Inflammatory macrophage treated with lipopolysaccharide for 1 hour (primary cell): ENCODE results near the gene STX1B.
"Not testable (repeated sequence)": the region's sequence is repeated elsewhere in the genome, so short reads cannot be mapped to it uniquely, and the experiment has no call there.

Experiments
- DNase-seq, 2 donors: peaks; one replicate each; pipeline ENCODE4 v3.0.0-alpha.2; 2020 to 2022

Gene STX1B

DNA sequence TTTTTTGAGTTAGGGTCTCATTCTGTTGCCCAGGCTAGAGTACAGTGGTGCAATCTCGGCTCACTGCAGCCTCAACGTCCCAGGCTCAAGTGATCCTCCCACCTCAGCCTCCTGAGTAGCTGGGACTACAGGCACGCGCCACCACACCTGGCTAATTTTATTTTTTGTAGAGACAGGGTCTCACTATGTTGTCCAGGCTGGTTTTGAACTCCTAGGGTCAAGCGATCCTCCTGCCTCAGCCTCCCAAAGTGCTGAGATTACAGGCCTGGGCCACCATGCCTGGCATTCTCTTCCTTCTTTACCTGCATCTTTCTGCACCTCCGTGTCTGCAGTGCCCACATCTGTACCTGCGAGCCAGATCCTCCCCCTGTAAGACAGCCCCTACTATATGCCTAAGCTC, 1.4 kb upstream of the STX1B start:
- not testable (repeated sequence) for DNase-seq

DNA sequence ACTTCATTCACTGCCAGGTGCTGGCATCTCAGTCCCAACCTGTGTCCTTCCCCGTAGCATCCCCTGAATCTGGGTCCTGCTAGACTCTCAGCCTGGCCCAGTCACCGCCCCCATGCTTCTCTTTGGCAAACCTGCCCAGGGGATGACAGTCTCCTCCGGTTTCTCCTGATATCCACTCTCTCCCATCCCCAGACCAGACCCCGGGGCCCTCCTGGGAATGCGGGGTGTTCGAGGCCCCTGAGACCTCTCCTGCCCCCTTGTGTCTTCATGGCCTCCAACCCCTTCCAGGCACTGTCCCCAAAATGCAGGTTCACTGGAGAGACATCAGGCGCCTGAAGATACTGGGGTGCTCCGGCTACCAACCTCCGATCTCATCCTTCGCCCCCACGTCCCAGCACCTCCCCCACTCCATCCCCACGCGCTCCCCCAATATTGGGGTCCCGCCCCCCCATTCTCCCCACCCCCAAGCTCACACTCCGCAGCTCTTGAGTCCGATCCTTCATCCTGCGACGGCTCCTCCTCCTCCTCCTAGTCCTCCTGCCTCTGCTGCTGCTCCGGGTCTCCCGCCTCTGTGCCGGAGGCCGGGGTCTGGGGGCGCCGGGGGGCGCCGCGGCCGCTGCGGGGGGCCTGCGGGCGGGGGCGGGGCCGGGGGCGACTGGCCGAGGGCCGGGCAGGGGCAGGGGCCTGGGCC, 399 bp downstream of the STX1B start:
- no peak for DNase-seq

DNA sequence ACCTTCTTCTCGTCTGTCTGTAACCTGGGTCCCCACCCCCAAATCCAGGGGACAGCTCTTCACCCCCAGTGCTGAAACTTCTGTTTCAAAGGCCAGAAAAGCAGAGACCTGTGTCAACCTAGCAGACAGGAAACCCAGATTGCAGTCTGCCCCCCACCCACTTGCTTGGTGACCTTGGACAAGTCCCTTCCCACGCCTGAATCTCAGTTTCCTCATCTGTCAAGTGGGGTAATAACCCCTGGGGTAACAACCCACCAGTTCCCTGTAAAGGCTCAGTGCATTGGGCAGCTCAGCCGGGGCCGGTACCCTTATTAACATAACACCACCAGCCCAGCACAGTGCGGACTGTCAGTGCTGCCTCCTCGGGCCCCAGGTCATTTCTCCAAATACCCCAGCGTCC, 1.3 kb downstream of the STX1B start:
- DNase-seq = no peak

DNA sequence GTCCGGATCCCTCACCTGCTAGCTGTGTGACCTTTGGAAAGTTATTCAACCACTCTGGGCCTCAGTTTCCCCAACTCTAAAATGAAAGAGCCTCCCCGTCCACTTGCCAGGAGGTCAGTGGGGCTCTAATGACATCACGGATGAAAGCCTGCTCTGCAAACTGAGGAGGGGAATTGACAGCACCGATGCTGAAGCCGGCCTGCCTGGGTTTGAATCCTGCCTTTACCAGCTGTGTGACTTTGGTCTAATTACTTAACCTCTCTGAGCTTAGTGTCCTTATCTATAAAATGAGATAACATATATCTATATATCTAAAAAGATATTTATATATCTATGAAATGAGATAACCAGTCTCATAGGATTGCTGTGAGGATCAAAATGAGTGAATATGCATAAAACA, 1.9 kb downstream of the STX1B start:
- no peak for DNase-seq

DNA sequence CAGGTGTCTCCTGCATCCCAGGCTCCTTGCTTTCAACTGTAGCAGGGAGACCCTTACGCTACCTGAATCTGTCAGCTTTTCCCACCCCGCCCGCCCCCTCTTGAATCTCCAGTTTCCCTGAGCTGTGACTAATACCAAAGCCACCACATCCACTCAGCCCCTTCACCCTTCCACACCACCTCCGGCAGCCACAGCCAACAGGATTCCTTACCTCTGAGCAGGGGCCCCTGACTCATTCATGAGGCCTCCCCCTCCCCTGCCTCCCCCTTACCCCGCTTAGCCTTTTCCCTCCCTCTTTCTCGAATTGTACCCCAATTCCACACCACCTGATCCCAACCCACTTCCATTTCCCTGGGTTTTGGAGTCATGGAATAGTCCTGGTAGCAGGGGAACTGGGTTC, 2.3 kb downstream of the STX1B start:
- no peak for DNase-seq

DNA sequence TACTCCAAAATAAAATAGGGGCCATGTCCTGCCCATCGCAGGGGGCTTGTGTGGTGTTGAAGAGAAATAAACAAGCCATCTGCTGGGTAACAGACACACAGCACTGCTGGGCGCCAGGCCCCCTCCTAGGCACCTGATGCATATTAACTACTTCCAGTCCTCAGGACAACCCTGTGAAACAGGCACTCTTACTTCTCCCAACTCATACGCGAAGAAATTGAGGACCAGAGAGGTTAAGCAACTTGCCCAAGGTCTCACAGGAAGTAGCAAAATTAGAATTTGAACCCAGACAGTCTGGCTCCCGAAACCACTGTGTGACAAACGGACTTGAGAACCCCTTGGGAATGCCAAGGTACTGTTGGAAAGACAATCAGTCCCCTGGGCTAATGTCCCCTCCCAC, 2.8 kb downstream of the STX1B start:
- no peak for DNase-seq

DNA sequence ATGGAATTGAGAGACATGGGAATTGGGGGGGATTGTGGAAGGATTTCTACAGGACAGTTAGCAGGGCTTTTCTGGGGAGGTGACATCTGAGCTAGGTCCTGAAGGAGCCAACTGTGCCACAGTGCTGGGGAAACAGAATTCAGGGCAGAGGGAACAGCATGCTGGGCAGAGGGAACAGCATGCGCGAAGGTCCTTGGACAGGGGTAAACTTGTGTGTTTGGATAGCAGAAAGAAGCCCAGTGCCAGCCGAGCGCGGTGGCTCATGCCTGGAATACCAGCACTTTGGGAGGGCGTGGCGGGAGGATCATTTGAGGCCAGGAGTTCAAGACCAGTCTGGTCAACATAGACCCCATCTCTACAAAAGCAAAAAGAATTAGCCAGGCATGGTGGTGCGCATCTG, 3.8 kb downstream of the STX1B start:
- DNase-seq = no peak

DNA sequence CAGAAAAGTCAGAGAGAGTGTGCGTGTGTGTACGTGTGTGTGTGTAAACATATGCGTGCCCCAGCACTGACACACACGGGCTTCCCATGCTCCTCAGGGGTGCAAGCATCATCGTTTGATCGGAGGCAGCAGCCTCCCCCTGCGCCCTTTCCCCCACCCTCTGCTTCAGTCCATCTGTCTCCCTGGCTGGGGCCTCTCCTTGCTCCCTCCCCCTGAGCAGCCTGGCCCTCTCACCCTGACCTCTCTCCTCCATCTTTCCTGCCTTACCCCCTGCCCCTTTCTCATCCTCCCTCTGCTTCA, 4.4 kb downstream of the STX1B start:
- no peak for DNase-seq

DNA sequence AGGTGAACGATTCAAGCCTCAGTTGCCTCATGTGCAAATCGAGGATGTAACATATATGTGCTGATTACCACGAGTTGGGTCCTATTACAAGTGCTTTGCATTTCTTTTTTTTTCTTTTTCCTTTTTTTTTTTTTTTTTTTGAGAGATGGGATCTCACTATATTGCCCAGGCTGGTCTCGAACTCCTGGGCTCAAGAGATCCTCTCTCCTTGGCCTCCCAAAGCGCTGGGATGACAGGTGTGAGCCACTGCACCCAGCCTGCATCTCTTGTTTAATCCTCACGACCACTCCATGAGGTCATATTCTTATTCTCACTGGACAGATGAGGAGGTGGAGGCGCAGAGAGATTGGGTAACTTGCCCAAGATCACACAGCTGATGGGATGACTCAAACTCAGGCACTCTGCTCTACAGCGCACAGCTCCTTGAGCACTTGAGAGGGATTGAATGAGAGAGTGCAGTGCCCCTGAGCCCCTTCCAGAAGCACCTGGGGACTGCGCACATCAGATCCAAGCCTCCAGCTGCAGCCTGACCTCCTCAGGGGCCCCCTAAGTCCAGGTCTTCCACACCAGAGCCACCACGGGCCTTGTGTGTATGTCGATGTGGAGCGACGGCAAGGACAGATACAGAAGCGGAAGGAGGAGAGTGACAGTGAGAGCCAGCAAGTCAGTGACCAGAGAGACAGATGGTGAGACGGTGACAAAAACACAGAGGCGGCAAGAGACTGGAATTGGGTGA, 4.9 kb downstream of the STX1B start:
- peak; percentile 43 to 79 for DNase-seq

DNA sequence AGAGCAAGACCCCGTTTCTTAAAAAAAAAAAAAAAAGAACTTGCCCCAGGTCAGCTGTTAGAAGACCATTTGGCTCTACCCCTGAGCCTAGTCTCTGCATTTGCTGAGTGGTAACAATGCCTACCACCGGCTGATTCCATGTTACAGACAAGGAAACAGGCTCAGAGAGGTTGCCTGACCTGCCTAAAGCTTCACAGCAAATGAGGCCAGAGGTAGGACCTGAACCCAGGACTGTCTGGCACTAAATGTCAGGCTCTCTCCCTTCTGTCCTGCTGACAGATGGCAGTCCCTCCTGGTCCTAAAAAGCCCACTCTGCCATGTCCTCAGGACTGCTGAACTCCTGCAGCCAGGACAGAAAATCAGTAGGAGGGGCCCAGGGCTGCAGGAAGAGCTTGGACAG, 5.8 kb downstream of the STX1B start:
- DNase-seq = no peak

DNA sequence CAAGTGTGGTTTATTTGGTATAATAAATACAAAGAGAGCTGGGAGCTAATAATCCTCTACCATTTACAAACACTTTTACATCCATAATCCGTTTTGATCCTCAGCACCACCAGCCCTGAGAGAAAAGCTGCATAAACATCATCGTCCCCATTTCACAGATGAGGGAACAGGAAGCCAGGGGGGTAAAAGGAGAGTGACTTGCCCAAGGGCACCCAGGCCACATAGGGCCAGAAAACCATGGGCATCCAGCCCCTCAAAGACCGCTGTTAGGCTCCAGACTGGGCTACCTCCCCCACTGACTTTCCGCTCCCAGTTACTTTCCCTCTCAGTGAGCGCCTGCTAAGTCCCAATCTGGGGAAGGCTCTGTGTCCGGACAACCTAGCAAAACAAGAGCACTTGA, 6.7 kb downstream of the STX1B start:
- DNase-seq = no peak

DNA sequence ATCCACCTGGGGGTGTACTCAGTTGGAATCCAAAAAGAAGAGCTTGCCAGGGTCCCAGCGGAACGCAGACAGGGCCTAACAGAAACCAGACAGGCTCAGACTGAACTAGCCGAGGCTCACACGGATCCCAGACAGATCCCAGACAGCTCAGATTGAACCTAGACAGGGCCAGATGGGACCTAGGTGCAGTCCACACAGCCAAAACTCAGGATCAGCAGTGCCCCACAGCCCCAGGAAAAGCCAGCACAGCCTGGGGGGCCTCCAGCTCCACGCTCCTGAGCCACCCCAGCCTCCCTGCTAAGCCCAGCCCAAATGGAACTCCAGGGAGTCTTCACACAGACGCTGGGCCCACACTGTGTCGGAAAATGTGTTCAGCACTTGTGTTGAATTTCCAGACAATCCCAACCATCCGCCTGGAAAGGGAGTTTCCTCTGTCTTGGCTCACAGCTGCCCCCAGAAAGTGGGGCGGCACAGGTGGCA, 7.5 kb downstream of the STX1B start:
- no peak for DNase-seq

DNA sequence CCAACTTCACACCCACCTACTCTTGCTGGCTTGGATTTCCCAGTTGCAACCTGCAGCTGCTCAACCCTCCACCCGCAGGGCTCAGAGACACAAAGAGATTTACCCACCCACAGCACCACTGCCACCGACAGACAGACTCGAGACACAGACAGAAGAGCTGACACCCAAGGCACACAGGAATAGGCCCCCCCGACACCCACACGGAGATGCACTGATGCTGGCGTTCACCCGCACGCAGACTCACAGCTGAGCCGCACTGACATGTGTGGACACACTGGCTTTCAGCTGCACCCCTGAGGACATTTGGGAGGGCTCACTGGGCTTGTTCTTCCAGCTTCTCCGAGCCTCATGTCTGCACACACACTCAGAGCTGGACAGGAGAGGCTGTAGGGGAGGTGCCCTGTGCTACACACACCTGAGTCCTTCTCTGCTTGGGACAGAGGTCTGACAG, 8.2 kb downstream of the STX1B start:
- no peak for DNase-seq

DNA sequence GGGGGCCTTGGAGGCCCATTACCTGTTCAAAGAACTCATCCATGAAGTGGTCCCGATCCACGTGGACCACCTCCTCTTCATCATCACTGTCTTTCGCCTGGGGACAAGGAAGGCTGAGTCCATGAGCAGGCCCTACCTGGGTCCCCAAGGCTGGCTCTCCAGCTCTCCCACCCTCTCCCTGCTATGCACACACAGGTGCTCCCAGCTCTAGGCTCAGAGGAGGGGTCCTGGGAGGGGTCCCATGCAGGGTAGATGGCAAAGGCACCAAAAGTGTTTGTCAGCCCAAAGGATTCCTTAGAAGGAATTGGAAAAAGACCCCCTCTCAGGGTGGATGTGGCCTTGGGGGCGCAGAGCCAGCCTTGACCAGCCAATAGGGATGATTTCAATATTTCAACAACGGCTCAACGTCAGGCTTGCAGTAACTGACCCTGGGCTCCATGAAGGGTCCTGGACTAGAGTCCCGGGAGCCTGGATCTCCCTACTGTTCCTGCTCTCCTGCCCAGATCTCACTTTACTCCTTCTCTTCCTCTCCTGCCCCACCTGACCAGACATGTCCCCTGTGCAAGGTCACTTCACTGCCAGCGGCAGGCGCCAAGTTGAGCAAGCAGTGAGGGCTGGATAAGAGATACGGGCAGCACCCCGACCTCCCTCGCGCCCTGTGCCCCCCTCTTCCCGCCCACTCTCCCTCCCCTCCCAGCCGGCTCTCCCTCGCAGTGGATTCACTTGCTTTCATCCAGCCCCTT, 8.8 kb downstream of the STX1B start:
- DNase-seq = no peak

DNA sequence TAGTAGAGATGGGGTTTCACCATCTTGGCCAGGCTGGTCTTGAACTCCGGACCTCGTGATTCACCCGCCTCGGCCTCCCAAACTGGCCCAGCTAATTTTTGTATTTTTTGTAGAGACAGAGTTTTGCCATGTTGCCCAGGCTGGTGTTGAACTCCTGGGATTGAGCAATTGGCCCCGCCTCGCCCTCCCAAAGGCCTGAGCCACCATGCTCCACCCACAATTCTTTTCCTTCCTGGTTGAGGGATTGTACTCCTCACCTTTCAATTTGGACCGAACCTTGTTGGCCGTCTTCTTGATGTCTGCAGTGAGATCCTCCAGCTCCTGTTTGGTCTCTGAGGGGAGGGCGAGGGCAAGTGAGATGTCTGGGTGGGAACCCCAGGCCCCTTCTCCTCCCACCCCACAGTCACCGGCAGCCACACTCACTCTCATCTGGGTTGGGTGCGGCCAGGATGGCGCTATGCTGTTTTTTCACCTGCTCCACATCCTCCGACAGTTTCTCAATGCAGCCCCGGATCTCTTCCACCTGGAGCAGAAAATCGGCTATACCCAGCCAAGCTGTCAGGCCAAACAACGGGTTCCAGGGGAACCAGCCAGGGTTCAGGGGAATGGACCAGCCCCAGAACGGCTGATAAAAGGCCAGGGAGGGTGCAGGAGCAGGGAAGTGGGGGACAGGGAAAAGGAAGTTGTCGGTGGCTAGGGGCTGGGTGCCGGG, 9.6 kb downstream of the STX1B start:
- peak in 1 of 2 donors; percentile 38 for DNase-seq

DNA sequence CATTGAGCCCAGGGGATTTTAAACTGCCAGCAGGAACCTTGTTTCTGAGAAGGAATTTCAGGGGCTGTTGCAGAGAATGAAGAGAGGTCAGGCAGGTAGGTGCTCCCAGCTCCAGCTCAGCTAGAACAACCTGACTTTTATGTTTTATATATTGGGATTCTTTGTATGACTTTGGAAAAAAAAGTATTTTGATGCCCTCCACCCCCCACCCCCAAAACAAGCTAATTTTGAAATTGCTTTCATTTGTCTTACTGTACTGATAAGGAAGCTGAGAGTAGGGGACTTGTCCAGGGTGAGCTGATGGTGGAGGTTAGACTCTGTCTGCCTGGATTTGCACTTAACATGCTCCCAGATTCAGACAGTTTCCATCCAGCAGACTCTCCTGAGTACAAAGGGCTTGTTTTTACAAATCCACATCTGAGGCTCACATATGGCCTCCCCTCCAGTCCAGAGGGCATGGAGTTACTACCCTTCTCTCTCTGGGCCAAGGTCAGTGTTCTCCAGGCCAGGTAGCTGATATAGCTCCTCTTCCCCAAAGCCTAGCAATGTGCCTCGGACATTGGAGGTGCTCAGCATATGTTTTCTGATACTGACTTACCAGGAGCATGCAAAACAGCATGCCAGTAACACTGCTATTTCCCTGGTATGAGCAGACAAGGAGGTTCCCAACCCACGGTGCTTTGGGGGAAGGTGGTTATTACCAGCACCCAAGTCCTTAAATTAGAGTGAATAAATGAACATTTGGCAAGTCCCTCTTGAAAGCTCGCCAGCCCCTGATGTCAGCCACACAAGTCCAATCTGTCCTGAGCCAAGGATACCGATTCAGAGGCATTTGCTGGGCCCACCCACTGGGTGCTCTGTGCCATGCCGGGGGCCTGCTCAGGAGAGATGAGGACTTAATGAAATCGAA, 11.3 kb downstream of the STX1B start:
- DNase-seq = no peak

DNA sequence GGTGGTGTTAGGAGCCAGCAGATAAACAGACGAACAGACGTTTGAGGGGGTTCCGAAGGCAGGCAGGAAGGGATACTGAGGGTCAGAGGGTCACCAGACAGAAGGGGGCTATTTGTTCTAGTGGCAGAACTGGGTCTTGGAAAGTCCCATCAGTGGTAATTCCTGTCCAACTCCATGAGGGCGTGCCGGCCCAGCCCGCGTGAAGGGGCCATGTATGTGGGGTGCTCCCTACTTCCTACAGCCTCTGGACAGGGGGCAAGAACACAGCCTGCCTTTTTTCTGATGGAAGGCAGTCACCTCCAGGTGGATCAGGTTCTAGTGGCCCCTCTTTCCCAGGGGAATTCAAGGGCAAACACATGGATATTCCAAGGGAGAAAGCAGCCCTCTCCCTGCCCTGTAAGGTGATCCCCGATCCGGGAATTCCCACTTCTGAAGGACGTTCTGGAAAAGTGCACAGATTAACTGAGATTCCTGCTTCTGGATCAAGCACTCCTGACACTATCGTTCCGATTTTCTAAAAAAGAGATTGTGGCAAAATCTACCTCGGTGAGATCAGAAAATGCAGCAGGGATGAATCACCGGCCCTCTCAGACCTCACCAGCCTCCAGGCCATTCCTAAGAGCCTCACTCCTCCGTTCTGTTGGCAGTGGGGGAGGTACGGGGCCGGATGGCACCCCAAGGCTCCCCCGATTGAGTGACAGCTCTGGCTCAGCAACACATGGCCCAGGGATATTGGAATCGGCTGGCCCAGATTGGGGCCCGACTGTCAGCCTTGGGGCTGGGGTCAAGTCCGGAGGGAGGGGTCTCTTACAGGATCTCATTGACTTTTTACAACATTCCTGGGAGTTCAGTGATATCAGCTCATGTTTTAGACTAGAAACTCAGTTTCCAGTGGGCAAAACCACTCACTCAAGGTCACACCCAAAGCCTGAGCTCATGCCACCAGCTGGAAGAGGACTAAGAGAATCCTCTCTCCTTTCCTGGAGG, 12.4 kb downstream of the STX1B start:
- DNase-seq = peak in 1 of 2 donors; percentile 34

DNA sequence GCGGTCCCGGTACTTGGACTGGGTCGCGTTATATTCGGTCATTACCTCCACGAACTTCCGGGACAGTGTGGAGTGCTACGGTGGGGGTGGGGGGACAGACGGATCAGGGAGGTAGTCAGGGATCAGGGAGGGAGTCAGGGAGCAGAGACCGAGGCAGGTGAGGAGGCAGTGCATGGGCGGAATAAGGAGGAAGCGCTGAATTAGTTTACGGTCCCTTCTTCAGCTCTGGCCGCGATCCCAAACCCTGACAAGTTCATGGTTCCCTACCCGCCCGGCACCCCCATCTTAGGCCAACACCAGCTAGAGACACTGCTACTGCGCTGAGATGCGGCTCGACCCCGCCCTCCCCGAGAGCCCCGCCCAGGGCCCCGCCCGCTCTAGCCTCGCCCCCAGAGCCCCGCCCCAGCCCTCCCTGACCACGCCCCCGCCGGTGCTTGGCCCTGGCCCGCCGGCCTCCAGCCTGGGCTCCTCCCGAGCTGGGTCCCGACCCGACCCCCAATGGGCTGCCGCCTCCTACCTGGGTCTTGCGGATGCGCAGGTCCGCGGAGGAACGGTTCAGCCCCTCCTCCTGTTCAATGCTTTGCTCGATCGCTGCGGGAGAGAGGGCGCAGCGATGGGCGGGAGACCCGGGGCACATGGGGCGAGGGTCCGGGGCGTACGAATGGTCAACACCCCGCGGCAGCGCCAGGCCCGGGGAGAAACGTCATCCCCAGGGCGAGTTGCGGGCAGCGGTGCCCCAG, 13.3 kb downstream of the STX1B start:
- peak; percentile 80 to 91 for DNase-seq

DNA sequence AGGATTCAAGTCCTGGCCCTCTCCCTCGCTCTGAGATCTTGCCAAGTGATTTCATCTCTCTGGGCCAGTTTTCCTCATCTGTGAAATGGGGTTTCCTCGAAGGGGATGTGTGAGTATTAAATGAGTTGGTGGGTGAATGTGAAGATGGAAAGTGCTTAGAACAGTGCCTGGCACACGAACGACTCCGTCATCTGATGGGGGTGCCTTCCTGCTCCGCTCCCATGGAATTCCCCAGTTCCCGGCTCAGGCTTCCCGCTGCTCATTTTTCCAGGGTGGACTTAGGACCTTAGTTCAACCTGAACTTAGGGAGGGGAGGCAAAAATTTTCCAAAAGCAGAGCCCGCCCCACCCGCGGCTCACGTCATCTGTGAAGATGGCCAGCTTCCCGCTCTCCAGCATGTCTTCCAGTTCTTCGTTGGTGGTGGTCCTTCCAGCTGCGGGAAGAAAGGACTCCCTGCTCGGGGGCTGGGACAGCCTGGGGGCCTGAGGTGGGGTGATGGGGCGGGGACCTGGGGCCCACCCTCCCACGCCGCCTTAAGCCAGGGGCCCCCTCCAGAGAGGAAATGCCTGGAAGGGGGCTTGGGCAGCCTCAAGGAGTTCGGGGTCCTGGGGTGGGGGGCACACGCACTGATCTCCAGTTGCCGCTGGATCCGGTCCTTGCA, 14.0 kb downstream of the STX1B start:
- no peak for DNase-seq

DNA sequence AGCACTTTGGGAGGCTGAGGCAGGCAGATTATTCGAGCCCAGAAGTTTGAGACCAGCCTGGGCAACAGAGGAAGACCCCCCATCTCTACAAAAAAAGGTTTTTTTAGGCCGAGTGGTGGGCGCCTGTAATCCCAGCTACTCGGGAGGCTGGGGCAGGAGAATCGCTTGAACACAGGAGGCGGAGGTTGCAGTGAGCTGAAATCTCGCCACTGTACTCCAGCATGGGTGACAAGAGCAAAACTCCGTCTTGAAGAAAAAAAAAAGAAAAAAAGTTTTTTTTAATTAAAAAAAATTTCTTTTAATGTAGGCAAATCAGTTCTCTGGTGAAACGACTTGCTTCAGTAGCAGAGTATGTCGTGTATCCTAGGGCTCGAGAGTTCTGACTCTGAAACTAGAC, 14.5 kb downstream of the STX1B start:
- DNase-seq = no peak
